ENCODE data around the gene SLPI. TPM values are rescaled to one million over a fixed set of nuclear protein-coding genes. Genes with fewer than 3 reads are reported as not detected.
A peak's percentile ranks its signal among the peaks of the same experiment; 100 is the strongest.

Gene SLPI
- total and polyA plus RNA-seq, 2 experiments from 2014 or later, result not detected

DNA sequence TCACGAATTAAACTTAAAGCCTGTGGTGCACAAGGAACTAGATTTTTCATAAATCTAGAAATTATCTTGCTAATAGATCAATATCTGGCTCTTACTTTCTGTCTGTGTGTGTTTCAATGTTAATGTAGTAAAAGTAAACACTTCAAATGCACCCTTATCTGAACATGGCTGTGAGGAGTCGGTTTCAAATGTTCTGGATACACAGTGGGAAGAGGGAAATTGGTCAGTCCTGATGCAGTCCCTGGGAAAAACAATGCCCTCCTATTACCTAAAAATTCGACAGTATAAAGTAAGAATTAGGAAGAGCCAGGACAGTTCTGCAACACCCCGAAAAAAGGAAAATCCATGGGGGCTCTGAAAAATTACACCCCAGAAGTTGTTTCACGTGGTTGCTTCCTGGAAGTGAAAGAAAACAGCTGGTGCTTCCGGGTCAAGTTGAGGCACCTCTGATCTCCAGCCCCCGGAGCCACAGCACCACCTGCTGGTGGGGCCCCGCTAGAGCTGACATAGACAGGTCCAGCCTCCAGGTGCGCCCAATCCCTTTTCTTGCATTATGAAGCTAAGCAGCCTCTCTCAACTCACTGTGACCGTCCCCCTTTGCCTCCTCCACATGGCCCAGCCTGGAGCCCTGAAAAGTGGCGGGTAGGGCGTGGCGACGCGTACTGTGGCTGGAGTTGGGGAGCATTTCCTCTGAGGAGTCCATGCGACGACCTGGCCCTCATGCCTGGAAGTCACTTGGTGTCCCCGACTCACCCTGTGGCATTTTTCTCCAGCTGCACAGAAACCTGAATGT lies 24.9 kb downstream of the SLPI start:
- Histone ChIP-seq H3F3A (replicated peaks; ENCODE audit: low read depth) (no peaks in the 10 kb centered on the region), H3K27me3 (ENCODE audit: insufficient read depth) (no peaks in the 10 kb centered on the region), H3K4me2 (no peak overlapping the region), H4K20me1 (replicated peaks; ENCODE audit: insufficient read depth) (no peaks in the 10 kb centered on the region), H3K9me2 (ENCODE audit: insufficient read depth) (no peaks in the 10 kb centered on the region), H3K36me3 (ENCODE audit: insufficient read depth) (no peaks in the 10 kb centered on the region), H3K79me2 (replicated peaks; ENCODE audit: insufficient read depth) (no peaks in the 10 kb centered on the region), H3K4me1 (ENCODE audit: insufficient read depth) (no peaks in the 10 kb centered on the region), H2AFZ (peak overlapping the region; percentile 79), H3K4me3 (no peak overlapping the region), H3K27ac (ENCODE audit: low read depth) (no peak overlapping the region)
- Mint-ChIP-seq H3K36me3 (ENCODE audit: low read depth) (no peaks in the 10 kb centered on the region), H3K27me3 (ENCODE audit: insufficient read depth, low read depth, poor library complexity) (peaks cover 5% of the 10 kb centered on the region), H3K4me1 (no peaks in the 10 kb centered on the region), H3K9me3 (no peaks in the 10 kb centered on the region; the same call in 2 of the 3 replicates), H3K27ac (no peak overlapping the region), H3K4me3 (no peak overlapping the region)
- peak; percentile 91 for DNase-seq (ENCODE audit: low spot score)
- no peak for TF ChIP-seq EZH2 (IDR thresholded peaks at IDR 0.05; ENCODE audit: low read depth, unreplicated experiment)
- TF ChIP-seq, protein P1, sequence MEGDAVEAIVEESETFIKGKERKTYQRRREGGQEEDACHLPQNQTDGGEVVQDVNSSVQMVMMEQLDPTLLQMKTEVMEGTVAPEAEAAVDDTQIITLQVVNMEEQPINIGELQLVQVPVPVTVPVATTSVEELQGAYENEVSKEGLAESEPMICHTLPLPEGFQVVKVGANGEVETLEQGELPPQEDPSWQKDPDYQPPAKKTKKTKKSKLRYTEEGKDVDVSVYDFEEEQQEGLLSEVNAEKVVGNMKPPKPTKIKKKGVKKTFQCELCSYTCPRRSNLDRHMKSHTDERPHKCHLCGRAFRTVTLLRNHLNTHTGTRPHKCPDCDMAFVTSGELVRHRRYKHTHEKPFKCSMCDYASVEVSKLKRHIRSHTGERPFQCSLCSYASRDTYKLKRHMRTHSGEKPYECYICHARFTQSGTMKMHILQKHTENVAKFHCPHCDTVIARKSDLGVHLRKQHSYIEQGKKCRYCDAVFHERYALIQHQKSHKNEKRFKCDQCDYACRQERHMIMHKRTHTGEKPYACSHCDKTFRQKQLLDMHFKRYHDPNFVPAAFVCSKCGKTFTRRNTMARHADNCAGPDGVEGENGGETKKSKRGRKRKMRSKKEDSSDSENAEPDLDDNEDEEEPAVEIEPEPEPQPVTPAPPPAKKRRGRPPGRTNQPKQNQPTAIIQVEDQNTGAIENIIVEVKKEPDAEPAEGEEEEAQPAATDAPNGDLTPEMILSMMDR (conservative IDR thresholded peaks at IDR 0.05; ENCODE audit: low read depth in 2 of 2), result peak; percentile 89 to 90
- ATAC-seq, result peak; percentile 97

DNA sequence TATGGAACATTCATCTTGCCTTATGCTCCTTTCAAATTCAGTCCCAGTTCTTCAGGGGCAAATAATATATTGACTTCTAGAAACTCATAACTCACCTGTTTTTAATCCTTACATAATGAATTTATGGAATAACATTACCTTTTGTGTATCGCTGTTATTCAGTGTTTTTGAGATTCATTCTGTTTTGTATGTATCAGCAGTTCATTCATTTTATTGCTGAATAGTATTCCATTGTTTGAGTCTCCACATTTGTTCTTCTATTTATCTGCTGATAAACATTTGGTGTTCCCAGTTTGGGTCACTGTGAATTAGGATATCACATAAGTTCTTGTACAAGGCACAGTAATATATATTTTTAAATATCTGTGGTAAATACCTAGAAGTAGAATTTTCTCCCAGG lies 28.1 kb downstream of the SLPI start:
- Histone ChIP-seq H3K4me2 (no peak overlapping the region), H3K9me2 (ENCODE audit: insufficient read depth) (peaks cover 9% of the 10 kb centered on the region; the same call in 1 of the 2 replicates), H3K27me3 (ENCODE audit: insufficient read depth) (no peaks in the 10 kb centered on the region), H3K79me2 (replicated peaks; ENCODE audit: insufficient read depth) (no peaks in the 10 kb centered on the region), H3K36me3 (ENCODE audit: insufficient read depth) (no peaks in the 10 kb centered on the region), H4K20me1 (replicated peaks; ENCODE audit: insufficient read depth) (no peaks in the 10 kb centered on the region), H3K27ac (ENCODE audit: low read depth) (no peak overlapping the region), H2AFZ (no peak overlapping the region), H3K4me1 (ENCODE audit: insufficient read depth) (no peaks in the 10 kb centered on the region), H3K4me3 (no peak overlapping the region), H3F3A (replicated peaks; ENCODE audit: low read depth) (no peaks in the 10 kb centered on the region)
- H3K27me3 Mint-ChIP-seq (ENCODE audit: insufficient read depth, low read depth, poor library complexity), result peaks cover 2% of the 10 kb centered on the region
- no peaks in the 10 kb centered on the region for H3K4me1 Mint-ChIP-seq
- no peak for DNase-seq (ENCODE audit: low spot score)
- TF ChIP-seq ZNF331 (CRISPR knock-in tag; IDR thresholded peaks at IDR 0.05; ENCODE audit: low read depth) (no peak), POLR2AphosphoS5 (IDR thresholded peaks at IDR 0.05; ENCODE audit: low read depth) (no peak), CREB1 (CRISPR knock-in tag; IDR thresholded peaks at IDR 0.05; ENCODE audit: low read depth) (no peak), STAT1 (IDR thresholded peaks at IDR 0.05; ENCODE audit: unreplicated experiment) (no peak), NANOG (IDR thresholded peaks at IDR 0.05; ENCODE audit: borderline replicate concordance) (no peak), EZH2 (IDR thresholded peaks at IDR 0.05; ENCODE audit: low read depth, unreplicated experiment) (no peak), ZNF114 (CRISPR knock-in tag; IDR thresholded peaks at IDR 0.05) (no peak), JUNB (IDR thresholded peaks at IDR 0.05; ENCODE audit: unreplicated experiment) (no peak)
- TF ChIP-seq, protein P2, sequence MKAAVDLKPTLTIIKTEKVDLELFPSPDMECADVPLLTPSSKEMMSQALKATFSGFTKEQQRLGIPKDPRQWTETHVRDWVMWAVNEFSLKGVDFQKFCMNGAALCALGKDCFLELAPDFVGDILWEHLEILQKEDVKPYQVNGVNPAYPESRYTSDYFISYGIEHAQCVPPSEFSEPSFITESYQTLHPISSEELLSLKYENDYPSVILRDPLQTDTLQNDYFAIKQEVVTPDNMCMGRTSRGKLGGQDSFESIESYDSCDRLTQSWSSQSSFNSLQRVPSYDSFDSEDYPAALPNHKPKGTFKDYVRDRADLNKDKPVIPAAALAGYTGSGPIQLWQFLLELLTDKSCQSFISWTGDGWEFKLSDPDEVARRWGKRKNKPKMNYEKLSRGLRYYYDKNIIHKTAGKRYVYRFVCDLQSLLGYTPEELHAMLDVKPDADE (IDR thresholded peaks at IDR 0.05), result no peak
- no peaks in the 10 kb centered on the region for H3K9me3 Mint-ChIP-seq
- H3K36me3 Mint-ChIP-seq (ENCODE audit: low read depth), result no peaks in the 10 kb centered on the region
- H3K4me3 Mint-ChIP-seq, result no peak overlapping the region
- ATAC-seq, result no peak
- no peak overlapping the region for H3K27ac Mint-ChIP-seq

Measured in GM23338 (cell line).